Right cardiac atrium (tissue), 5 donors: ENCODE results near the gene NF2. TPM values are rescaled to one million over a fixed set of nuclear protein-coding genes. Genes with fewer than 3 reads are reported as not detected.
"Not testable (repeated sequence)": the region's sequence is repeated elsewhere in the genome, so short reads cannot be mapped to it uniquely, and the experiment has no call there.

Experiments
- ATAC-seq, 2 donors: fragments of 200-7000 bp; cut with Tn5 transposase; one replicate each; pipeline versions ENCODE4 v1.8.0 to v1.9.1; 2020; ENCODE audit warnings: moderate library complexity in 2 of 2, mild to moderate bottlenecking in 1 of 2
- DNase-seq, 3 donors: peaks; one replicate each; pipeline ENCODE4 v3.0.0-alpha.2; 2020
- H3K27ac ChIP-seq: one replicate; pipeline ENCODE4 v1.5.1; 2013; ENCODE audit warnings: mild to moderate bottlenecking, low read length, control low read depth, moderate library complexity
- H3K27me3 ChIP-seq: one replicate; pipeline ENCODE4 v1.6.1; 2013; ENCODE audit not compliant: control insufficient read depth, insufficient read depth
- H3K4me1 ChIP-seq: one replicate; pipeline ENCODE4 v1.6.1; 2013; ENCODE audit warnings: low read length; ENCODE audit not compliant: control insufficient read depth, insufficient read depth
- H3K4me3 ChIP-seq: one replicate; pipeline ENCODE4 v1.5.1; 2013; ENCODE audit warnings: low read length, control low read depth
- H3K9me3 ChIP-seq: one replicate; pipeline ENCODE4 v1.6.1; 2013; ENCODE audit warnings: low read length; ENCODE audit not compliant: control insufficient read depth
- WGBS: extraction: QIAGEN DNeasy Blood & Tissue Kit; methylation state at CpG from one replicate; pipeline ENCODE4 v1.1.7; 2013; 5-methylcytosine and 5-hydroxymethylcytosine counted together
- intact Hi-C, 4 donors: fragments of 100-400 bp; cut with DNase I; formaldehyde crosslinking; loops; one replicate each; pipeline versions ENCODE4 v1.11.0 to v1.14.0; 2022 to 2023
- long read RNA-seq, 4 donors: library from polyadenylated mRNA; unstranded; transcript quantifications; one replicate each; pipeline ENCODE4 v2.0.0, GENCODE V29; 2020 to 2021
- polyA plus RNA-seq: library from polyadenylated mRNA; stranded (reverse); fragments of 200-250 nt; gene quantifications from one replicate; pipeline ENCODE4 v1.2.3, GENCODE V29; 2013
- total RNA-seq, 4 donors: library from RNA; stranded (reverse); fragmentation: NEBNext Ultra II Directional; extraction: Animal tissue kit (Norgen Biotek cat#: 25700); gene quantifications; one replicate each; pipeline ENCODE4 v1.2.1, GENCODE V29; 2021
- donor health status: healthy with polysubstance abuse.
- donor health status: DM: no; HTN: yes; CAD: no.
- donor health status: DM: no; HTN: no; CAD: no.
- donor health status: DM: no; HTN: yes; CAD: no; lungs with severe emphysema.
- donor health status: DM: yes; HTN: yes; CAD: no.

The NF2 gene
- total RNA-seq (10 to 100 TPM; 45.8 to 53.9 (median 50.7) TPM), polyA plus RNA-seq (23.4 TPM)
- long read RNA-seq, donor 1, full-length matches to known transcripts: 48 of 89 reads
- long read RNA-seq, donor 1, partial matches to known transcripts: 9 of 89 reads
- long read RNA-seq, donor 1, other reads (novel, unspliced or antisense): 32 of 89 reads
- long read RNA-seq, donor 2, full-length matches to known transcripts: 14 of 30 reads
- long read RNA-seq, donor 2, partial matches to known transcripts: 3 of 30 reads
- long read RNA-seq, donor 2, other reads (novel, unspliced or antisense): 13 of 30 reads
- long read RNA-seq, donor 3, full-length matches to known transcripts: 68 of 201 reads
- long read RNA-seq, donor 3, partial matches to known transcripts: 26 of 201 reads
- long read RNA-seq, donor 3, other reads (novel, unspliced or antisense): 107 of 201 reads
- long read RNA-seq, donor 4, full-length matches to known transcripts: 30 of 44 reads
- long read RNA-seq, donor 4, partial matches to known transcripts: 14 of 44 reads
- long read RNA-seq, donor 4, other reads (novel, unspliced or antisense): 0 of 44 reads

DNA sequence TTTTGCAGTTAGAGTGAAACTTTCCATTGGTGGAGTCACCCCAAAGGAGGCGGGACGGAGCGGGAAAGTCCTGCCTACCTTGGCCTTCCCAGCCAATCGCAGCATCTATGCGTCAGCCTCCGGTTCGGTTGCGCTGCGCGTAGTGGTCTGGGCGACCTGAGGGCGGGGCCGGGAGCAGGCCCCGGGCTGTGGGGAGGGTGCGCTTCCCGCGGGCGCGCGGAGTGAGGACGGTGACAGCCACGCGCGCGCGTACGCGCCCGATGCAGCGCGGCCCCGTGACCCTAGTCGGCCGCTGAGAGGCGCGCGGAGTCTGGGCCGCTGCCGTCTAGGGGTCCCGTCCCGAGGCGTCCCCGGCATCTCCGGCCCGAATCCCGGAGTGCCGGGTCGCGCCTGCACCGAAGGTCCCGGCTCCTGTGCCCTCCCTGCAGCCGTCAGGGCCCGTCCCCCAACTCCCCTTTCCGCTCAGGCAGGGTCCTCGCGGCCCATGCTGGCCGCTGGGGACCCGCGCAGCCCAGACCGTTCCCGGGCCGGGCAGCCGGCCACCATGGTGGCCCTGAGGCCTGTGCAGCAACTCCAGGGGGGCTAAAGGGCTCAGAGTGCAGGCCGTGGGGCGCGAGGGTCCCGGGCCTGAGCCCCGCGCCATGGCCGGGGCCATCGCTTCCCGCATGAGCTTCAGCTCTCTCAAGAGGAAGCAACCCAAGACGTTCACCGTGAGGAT is at the start of gene NF2:
TSS of gene NF2 (plus strand) at position 276 of the 718 bp plus-strand sequence. CDS start at position 642, 366 bp downstream.
- Histone ChIP-seq H3K4me3 (peak within 1 kb of the TSS; percentile 77), H3K4me1 (no peaks in the 10 kb centered on the region), H3K27me3 (no peaks in the 10 kb centered on the region), H3K9me3 (no peaks in the 10 kb centered on the region), H3K27ac (peak within 1 kb of the TSS; percentile 93)
- peak; percentile 99 for DNase-seq
- ATAC-seq: peak; percentile 99 to 100
- WGBS: under 1% methylated on average over 74 of the region's 74 CpGs
- intact Hi-C loops: no loop called here

DNA sequence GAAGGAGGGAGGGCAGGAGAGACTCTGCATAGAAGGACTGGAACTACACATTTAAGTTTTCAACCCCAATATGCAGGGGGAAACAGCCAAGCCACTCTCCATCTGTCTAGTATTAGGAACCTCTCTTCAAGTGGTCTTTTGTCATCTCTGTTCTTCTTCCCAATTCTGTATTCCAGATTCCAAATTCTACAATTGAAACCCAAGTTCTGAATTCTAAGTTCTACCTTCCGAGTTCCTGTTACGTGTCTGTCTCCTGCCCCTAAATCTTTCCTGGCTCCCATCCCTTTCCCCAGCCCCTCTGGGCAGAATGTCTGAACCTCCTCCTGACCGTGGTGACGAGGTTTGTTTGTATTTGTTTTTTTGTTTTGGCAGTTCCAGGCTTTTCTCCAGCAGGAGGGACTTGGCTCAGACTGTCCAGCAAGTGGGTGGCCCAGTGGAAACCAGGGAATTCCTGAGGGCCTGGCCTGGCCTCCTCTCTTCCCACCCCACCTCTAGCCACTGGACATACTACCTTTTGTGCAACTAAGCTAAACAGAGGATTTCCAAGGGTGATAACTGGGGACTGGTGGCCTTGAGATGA is 48.3 kb upstream of the NF2 start:
- H3K27me3 ChIP-seq: no peaks in the 10 kb centered on the region
- WGBS: 40% methylated on average over 4 of the region's 4 CpGs
- peak overlapping the region; percentile 45 for H3K27ac ChIP-seq
- ATAC-seq: peak; percentile 9 to 35
- peaks cover 8% of the 10 kb centered on the region for H3K4me1 ChIP-seq
- peak in 2 of 3 donors; percentile 25 to 66 for DNase-seq
- intact Hi-C loops: no loop called here
- no peak overlapping the region for H3K4me3 ChIP-seq
- no peaks in the 10 kb centered on the region for H3K9me3 ChIP-seq

DNA sequence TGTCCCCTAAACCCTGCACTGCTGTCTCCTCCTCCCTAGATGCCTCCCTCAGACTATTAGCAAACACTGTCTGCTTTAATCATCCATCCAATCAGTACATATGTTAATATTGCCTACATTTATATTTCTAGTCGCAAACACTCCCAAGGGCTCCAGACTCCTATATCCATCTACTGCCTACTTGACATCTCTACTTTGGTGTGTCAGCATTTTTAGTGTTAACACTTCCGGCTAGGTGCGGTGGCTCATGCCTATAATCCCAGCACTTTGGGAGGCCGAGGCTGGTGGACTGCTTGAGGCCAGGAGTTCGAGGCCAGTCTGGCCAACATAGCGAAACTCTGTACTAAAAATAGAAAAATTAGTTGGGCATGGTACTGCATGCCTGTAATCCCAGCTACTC is 44.4 kb upstream of the NF2 start:
- H3K27ac ChIP-seq: no peak overlapping the region
- WGBS: 88% methylated on average over 6 of the region's 6 CpGs
- H3K4me1 ChIP-seq: peaks cover 8% of the 10 kb centered on the region
- DNase-seq: no peak
- intact Hi-C loops: no loop called here
- H3K9me3 ChIP-seq: no peaks in the 10 kb centered on the region
- no peak for ATAC-seq
- H3K4me3 ChIP-seq: no peak overlapping the region
- H3K27me3 ChIP-seq: no peaks in the 10 kb centered on the region

DNA sequence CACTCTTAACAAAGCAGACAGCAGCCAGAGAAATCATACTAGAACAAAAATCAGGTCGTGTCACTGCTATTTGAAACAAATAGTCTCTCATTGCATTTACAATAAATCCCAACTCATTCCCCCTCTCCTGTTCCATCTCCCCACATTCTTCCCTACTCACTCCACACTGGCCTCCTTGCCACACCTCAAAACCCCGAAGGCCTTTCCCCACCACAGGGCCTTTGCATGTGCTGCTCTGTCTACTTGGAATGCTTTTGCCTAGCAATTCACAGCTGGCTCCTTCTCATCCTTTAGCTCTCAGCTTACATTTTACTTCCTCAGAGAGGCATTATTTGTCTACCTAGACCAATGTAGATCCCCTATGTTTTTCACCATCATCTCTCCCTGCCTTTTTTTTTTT is 43.6 kb upstream of the NF2 start:
- intact Hi-C loops: no loop called here
- Histone ChIP-seq H3K4me1 (peaks cover 3% of the 10 kb centered on the region), H3K9me3 (no peaks in the 10 kb centered on the region), H3K27ac (no peak overlapping the region), H3K4me3 (no peak overlapping the region), H3K27me3 (no peaks in the 10 kb centered on the region)
- WGBS: 97% methylated on average over 2 of the region's 2 CpGs
- ATAC-seq: no peak
- DNase-seq: no peak

DNA sequence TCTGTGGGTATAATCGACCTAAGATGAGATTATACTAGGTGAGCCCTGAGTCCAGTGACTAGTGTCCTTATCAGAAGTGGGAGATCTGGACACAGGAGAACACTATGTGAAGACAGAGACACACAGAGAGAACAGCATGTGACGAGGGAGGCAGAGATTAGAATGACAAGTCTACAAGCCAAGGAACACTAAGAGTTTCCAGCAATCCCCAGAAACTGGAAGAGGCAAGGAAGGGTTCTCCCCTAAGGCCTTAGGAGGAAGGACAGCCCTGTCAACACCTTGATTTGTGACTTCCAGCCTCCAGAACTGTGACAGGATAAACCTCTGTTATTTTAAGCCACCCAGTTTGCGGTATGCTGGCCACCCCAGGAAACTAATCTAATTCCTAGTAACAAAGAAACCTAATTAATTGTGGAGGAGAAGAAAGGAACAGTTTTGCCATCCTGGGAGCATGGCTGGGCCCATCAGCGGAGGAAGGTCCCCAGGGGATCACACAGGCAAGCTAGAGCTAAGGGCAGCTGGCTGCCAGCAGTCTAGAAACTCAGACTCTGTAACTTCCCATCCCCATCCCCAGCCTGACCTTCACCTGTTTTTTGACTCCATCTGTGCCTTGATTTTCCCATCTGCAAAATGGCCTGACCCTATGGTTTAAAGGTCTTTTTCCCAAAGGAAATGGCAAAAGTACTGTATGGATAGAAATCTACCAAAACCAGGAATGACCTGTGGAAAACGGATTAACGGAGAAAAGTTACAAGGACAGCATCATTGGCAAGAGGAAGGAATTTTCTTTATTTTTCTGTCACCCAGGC is 39.6 kb upstream of the NF2 start:
- H3K4me3 ChIP-seq: no peak overlapping the region
- H3K9me3 ChIP-seq: no peaks in the 10 kb centered on the region
- no peaks in the 10 kb centered on the region for H3K4me1 ChIP-seq
- no peak for DNase-seq
- peak; percentile 66 to 67 for ATAC-seq
- 64% methylated on average over 6 of the region's 6 CpGs for WGBS
- H3K27ac ChIP-seq: peak overlapping the region; percentile 72
- H3K27me3 ChIP-seq: no peaks in the 10 kb centered on the region
- intact Hi-C loops: no loop called here

DNA sequence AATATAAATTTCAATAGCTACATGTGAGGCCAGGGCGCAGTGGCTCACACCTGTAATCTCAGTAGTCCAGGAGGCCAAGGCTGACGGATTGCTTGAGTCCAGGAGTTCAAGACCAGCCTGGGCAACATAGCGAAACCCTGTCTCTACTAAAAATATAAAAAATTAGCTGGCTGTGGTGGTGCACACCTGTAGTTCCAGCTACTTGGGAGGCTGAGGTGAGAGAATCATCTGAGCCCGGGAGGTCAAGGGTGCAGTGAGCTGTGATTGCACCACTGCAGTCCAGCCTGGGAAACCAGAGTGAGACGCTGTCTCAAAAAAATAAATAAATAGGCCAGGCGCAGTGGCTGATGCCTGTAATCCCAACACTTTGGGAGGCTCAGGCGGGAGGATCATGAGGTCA is 36.9 kb upstream of the NF2 start:
- H3K27me3 ChIP-seq, H3K27ac ChIP-seq, H3K4me3 ChIP-seq, ATAC-seq, H3K9me3 ChIP-seq, intact Hi-C loops, H3K4me1 ChIP-seq, DNase-seq: not testable (repeated sequence)
- WGBS: 95% methylated on average over 7 of the region's 7 CpGs

DNA sequence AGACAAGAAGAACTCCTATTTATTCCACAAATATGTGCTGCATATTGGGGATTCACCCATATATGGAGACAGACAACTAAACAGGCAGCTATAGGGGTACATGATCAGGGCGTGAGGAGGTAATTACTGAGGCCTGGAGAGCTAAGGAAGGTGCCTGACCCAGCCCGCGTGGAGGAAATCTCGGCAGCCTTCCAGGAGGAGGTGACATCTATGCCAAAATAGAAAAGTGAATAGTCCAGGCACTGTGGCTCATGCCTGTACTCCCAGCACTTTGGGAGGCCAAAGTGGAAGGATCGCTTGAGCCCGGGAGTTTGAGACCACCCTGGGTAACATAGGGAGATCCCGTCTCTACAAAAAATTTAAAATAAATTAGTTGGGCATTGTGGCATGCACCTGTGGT is 36.1 kb upstream of the NF2 start:
- DNase-seq (no peak), ATAC-seq (no peak)
- H3K4me3 ChIP-seq: no peak overlapping the region
- no peaks in the 10 kb centered on the region for H3K27me3 ChIP-seq
- H3K27ac ChIP-seq: no peak overlapping the region
- 98% methylated on average over 7 of the region's 7 CpGs for WGBS
- intact Hi-C loops: no loop called here
- H3K4me1 ChIP-seq: no peaks in the 10 kb centered on the region
- no peaks in the 10 kb centered on the region for H3K9me3 ChIP-seq

DNA sequence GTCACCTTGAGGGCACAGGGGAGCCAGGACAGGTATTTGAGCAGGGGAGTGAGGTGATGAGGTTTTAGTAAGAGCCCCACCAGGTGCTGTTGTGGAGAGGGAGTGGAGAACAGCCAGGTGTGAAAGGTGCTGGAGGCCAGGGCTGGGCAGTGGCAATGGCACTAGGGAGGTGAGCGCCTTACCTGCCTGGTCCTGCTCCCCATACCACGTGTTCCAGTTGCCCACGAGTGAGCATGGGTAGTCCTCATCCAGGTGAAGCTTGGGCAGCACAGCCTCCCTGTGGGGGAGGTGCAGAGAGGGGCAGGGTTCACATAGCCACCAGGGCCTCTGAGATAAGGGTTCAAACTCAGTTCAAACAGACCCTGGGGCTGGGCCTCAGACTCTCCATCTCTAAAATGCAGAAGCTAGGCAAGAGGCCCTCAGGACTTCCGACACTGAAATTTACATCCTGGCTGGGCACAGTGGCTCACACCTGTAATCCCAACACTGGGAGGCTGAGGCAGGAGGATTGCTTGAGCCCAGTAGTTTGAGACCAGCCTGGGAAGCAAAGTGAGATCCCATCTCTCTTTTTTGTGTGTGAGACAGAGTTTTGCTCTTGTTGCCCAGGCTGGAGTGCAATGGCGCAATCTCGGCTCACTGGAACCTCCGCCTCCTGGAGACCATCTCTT is 34.3 kb upstream of the NF2 start:
- ATAC-seq (peak in 1 of 2 donors; percentile 27), DNase-seq (no peak)
- WGBS: 88% methylated on average over 7 of the region's 7 CpGs
- Histone ChIP-seq H3K9me3 (no peaks in the 10 kb centered on the region), H3K4me1 (no peaks in the 10 kb centered on the region), H3K27ac (no peak overlapping the region), H3K27me3 (no peaks in the 10 kb centered on the region), H3K4me3 (no peak overlapping the region)
- intact Hi-C loops: no loop called here

DNA sequence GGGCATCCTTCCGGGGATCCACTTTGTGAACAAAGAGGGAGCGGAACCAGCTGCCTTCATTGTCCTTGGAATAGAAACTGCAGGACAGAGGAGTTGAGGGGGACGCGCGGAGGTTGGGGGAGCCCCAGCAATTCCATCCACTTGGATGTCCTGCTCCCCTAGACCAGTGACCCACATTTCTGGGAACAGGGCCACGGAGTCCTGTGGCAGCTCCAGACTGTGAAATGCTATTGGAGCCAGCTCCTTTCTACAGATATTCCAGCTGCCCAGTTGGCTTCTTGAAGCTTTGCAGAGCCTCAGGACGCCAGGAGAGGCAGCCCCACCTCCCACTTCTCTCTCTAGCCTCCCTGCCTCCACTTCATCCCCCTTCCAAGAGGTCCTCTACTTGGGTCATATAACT is 33.0 kb upstream of the NF2 start:
- ATAC-seq: no peak

DNA sequence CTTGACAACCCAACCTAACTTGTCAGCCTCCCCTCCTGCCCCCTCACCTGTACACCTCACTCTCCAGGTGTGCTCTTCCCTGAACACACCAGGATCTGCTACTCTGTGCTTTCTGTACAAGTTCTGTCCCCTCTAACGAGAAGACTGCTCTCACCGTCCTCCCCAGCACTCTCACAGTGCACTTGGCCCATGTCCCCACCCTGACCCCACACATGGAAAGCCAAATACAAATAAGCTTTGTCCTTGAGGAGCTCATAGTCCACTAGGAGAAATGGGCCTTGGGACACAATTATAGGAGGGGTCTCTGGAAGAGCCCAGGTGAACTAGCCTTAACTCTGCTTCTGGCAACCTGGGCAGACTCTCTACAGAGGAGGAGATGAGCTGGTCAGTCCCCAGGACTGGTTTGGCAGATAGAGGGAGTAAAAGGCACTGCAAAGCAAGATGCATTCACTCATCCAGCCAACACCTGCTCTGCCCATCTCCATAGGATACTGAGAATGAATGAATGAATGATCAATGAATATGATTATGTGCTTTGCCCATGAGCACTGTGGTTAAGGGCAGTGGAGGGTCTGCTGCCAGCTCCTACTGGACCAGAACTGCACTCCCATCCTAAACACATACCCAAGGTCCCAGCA is 32.4 kb upstream of the NF2 start:
- ATAC-seq (no peak), DNase-seq (no peak)
- WGBS: 89% methylated on average over 2 of the region's 2 CpGs
- no peaks in the 10 kb centered on the region for H3K4me1 ChIP-seq
- no peak overlapping the region for H3K4me3 ChIP-seq
- no peaks in the 10 kb centered on the region for H3K27me3 ChIP-seq
- intact Hi-C loops: no loop called here
- no peak overlapping the region for H3K27ac ChIP-seq
- no peaks in the 10 kb centered on the region for H3K9me3 ChIP-seq

More for the DNA sequence above, 33.0 kb upstream of the NF2 start:
- Histone ChIP-seq H3K4me1 (no peaks in the 10 kb centered on the region), H3K27me3 (no peaks in the 10 kb centered on the region), H3K9me3 (no peaks in the 10 kb centered on the region), H3K4me3 (no peak overlapping the region), H3K27ac (no peak overlapping the region)
- WGBS: 83% methylated on average over 7 of the region's 7 CpGs
- intact Hi-C loops: no loop called here
- DNase-seq: no peak
